Body of pancreas (tissue), 4 donors: Measurements from ENCODE around the gene HDAC3.

Experiments used
- CTCF ChIP-seq, 7 experiments: fragments of 450-650 bp in 4 of 7; fragments of 200-600 bp in 3 of 7; sonication (generic) in 3 of 7; IDR thresholded peaks; one replicate each; pipeline ENCODE4 v1.5.1; 2016 to 2019; ENCODE audit warnings: antibody characterized with exemption in 7 of 7
- POLR2A ChIP-seq, 3 donors: fragments of 450-650 bp; IDR thresholded peaks; one replicate each; pipeline ENCODE4 v1.6.1; 2016; ENCODE audit warnings: antibody characterized with exemption in 3 of 3, mild to moderate bottlenecking in 2 of 3

GRCh38 chr5:141617682-141618029 lies 19.0 kb downstream of the HDAC3 start:
- no peak for TF ChIP-seq CTCF (IDR thresholded peaks at IDR 0.05)
- no peak for TF ChIP-seq POLR2A (IDR thresholded peaks at IDR 0.05)
